GM12878 (cell line): ENCODE data around the gene ADGRB2. TPM values are rescaled to one million over a fixed set of nuclear protein-coding genes. Genes with fewer than 3 reads are reported as not detected.

ENCODE experiments used
- ATAC-seq: fragments of 200-7000 bp; cut with Tn5 transposase; 3 replicates; pipeline ENCODE4 v1.9.1; 2020; ENCODE audit warnings: mild to moderate bottlenecking, moderate library complexity
- BruUV-seq: library from RNA; stranded (reverse); fragments of 400-500 nt; replicated peaks from 2 replicates; lab custom pipeline; 2021; lab: Mats Ljungman, UMichigan
- CTCF ChIA-PET: fragments of 300-600 bp; sonication (Branson Sonifier 250); formaldehyde crosslinking; extraction: SDS; loops from one replicate; lab custom pipeline; 2021; ENCODE audit warnings: inconsistent platforms; lab: Yijun Ruan, JAX
- POLR2A ChIA-PET: fragments of 350-600 bp; formaldehyde crosslinking; extraction: SDS; loops from one replicate; lab custom pipeline; 2021; ENCODE audit warnings: inconsistent platforms; lab: Charles Lee
- RAD21 ChIA-PET: fragments of 300-600 bp; sonication (Branson Sonifier 250); formaldehyde crosslinking; loops from one replicate; lab custom pipeline; 2023; ENCODE audit warnings: antibody characterized with exemption; ENCODE audit not compliant: unreplicated experiment; lab: Charles Lee
- SMC1A ChIA-PET: fragments of 300-600 bp; sonication (Branson Sonifier 250); formaldehyde crosslinking; loops from one replicate; lab custom pipeline; 2023; ENCODE audit not compliant: unreplicated experiment, uncharacterized antibody; lab: Charles Lee
- DNase-seq: peaks from one replicate; pipeline ENCODE4 v3.0.0-alpha.2; 2011; ENCODE audit warnings: low read depth, low spot score
- FAIRE-seq: peaks from 3 replicates; lab custom pipeline; 2011; peaks lifted over from hg19 to GRCh38; lab: Jason Lieb, UNC
- H2AFZ ChIP-seq: 2 replicates; pipeline ENCODE4 v1.6.0; 2011; ENCODE audit warnings: low read depth, low read length, control low read depth; ENCODE audit not compliant: control insufficient read depth
- H3K27ac ChIP-seq: 2 replicates; pipeline ENCODE4 v1.5.1; 2011; ENCODE audit warnings: control low read depth; ENCODE audit not compliant: control insufficient read depth, insufficient read depth
- H3K27me3 ChIP-seq, 2 experiments: replicated peaks in 1 of 2; 2 replicates each; pipeline versions ENCODE4 v1.6.0 to v1.6.1; 2011; ENCODE audit warnings: low read length in 1 of 2; ENCODE audit not compliant: control insufficient read depth in 2 of 2, insufficient read depth in 2 of 2
- H3K36me3 ChIP-seq, 2 experiments: 2 replicates each; pipeline ENCODE4 v1.5.1; 2011; ENCODE audit warnings: low read length in 1 of 2; ENCODE audit not compliant: control insufficient read depth in 2 of 2, insufficient read depth in 2 of 2
- H3K4me1 ChIP-seq: 2 replicates; pipeline ENCODE4 v1.6.1; 2011; ENCODE audit warnings: mild to moderate bottlenecking, low read length, moderate library complexity, mixed read lengths; ENCODE audit not compliant: control insufficient read depth, insufficient read depth
- H3K4me2 ChIP-seq: 2 replicates; pipeline ENCODE4 v1.6.0; 2011; ENCODE audit warnings: control low read depth; ENCODE audit not compliant: control insufficient read depth, insufficient read depth
- H3K4me3 ChIP-seq: fragments of 200-600 bp; sonication (generic); 2 replicates; pipeline ENCODE4 v1.5.1; 2016
- H3K79me2 ChIP-seq: 2 replicates; pipeline ENCODE4 v1.6.0; 2011; ENCODE audit warnings: low read length; ENCODE audit not compliant: control insufficient read depth, insufficient read depth
- H3K9ac ChIP-seq: 2 replicates; pipeline ENCODE4 v1.8.0; 2011; ENCODE audit warnings: low read length, control low read depth, mixed read lengths; ENCODE audit not compliant: control insufficient read depth, insufficient read depth
- H3K9me3 ChIP-seq: replicated peaks from 3 replicates; pipeline ENCODE4 v1.5.1; 2011; ENCODE audit warnings: mild to moderate bottlenecking, low read length; ENCODE audit not compliant: control insufficient read depth, insufficient read depth
- H4K20me1 ChIP-seq: 2 replicates; pipeline ENCODE4 v1.6.0; 2011; ENCODE audit not compliant: control insufficient read depth, insufficient read depth
- CBX3 ChIP-seq: fragments of 200-600 bp; sonication (generic); IDR thresholded peaks from 2 replicates; pipeline ENCODE4 v1.6.1; 2016; ENCODE audit warnings: low read depth, borderline replicate concordance
- CREB1 ChIP-seq: IDR thresholded peaks from 2 replicates; pipeline ENCODE4 v1.6.1; 2012; ENCODE audit warnings: low read depth, mild to moderate bottlenecking, inconsistent platforms
- ETV6 ChIP-seq, 2 experiments: fragments of 450-650 bp in 1 of 2; IDR thresholded peaks in 1 of 2; conservative IDR thresholded peaks in 1 of 2; 2 replicates each; pipeline ENCODE4 v1.6.1; 2014; ENCODE audit warnings: antibody characterized with exemption in 1 of 2, borderline replicate concordance in 1 of 2, low read depth in 1 of 2, mild to moderate bottlenecking in 1 of 2, moderate library complexity in 1 of 2
- IKZF2 ChIP-seq, 2 experiments: fragments of 450-650 bp; IDR thresholded peaks; 2 replicates each; pipeline ENCODE4 v1.6.1; 2017; ENCODE audit warnings: mild to moderate bottlenecking in 2 of 2, moderate library complexity in 2 of 2
- IRF5 ChIP-seq: fragments of 450-650 bp; IDR thresholded peaks from 2 replicates; pipeline ENCODE4 v1.6.1; 2017; ENCODE audit warnings: borderline replicate concordance
- PRDM15 ChIP-seq: fragments of 450-650 bp; formaldehyde crosslinking; IDR thresholded peaks from 2 replicates; pipeline ENCODE4 v1.4.0; 2020; ENCODE audit warnings: mild to moderate bottlenecking, moderate library complexity
- SKIL ChIP-seq: fragments of 450-650 bp; IDR thresholded peaks from 2 replicates; pipeline ENCODE4 v1.6.1; 2017; ENCODE audit warnings: mild to moderate bottlenecking, low read depth, inconsistent platforms; ENCODE audit not compliant: poor library complexity, severe bottlenecking
- TBL1XR1 ChIP-seq: IDR thresholded peaks from 2 replicates; pipeline ENCODE4 v1.6.1; 2012; ENCODE audit warnings: low read depth, low read length, improper control_type of control experiment
- WGBS: methylation state at CpG from one replicate; pipeline ENCODE4 v1.1.6; 2016; ENCODE audit warnings: low lambda C conversion rate; ENCODE audit not compliant: insufficient replicate concordance, insufficient coverage; ENCODE audit errors: missing lambda C conversion rate; 5-methylcytosine and 5-hydroxymethylcytosine counted together
- in situ Hi-C: fragments of 300-500 bp; cut with MboI; formaldehyde crosslinking; loops from 9 replicates; pipeline ENCODE4 v1.14.3; 2018; ENCODE audit warnings: mixed read lengths
- intact Hi-C: fragments of 100-400 bp; cut with micrococcal nuclease; formaldehyde crosslinking; loops from one replicate; pipeline ENCODE4 v1.14.2; 2022; ENCODE audit not compliant: unreplicated experiment
- polyA plus RNA-seq, 11 experiments: library from polyadenylated mRNA; depleted of rRNA in 4 of 11; unstranded in 6 of 11; stranded (reverse) in 5 of 11; fragments of >200 nt; fragmentation: Nextera tagmentation in 4 of 11; fragmentation: Illumina TruSeq in 1 of 11; extraction: Ambion mirVana in 4 of 11; extraction: Trizol in 1 of 11; gene quantifications; 1 replicate in 1 of 11; 2 replicates in 10 of 11; pipeline versions ENCODE4 v1.2.1 to v1.2.3, GENCODE V29; 2011 to 2016; ENCODE audit warnings: inconsistent platforms in 2 of 11, missing spikeins in 2 of 11, low read depth in 1 of 11
- total RNA-seq, 4 experiments: library from RNA; depleted of rRNA in 3 of 4; stranded (reverse); fragments of >200 nt in 3 of 4; fragmentation: Illumina TruSeq in 1 of 4; extraction: Trizol in 1 of 4; gene quantifications; 2 replicates each; pipeline versions ENCODE4 v1.2.1 to v1.2.3, GENCODE V29; 2013 to 2021

ADGRB2 gene
- total and polyA plus RNA-seq, 10 of the 15 experiments (the other 5 are each of a cell fraction or from before 2014, with no cell fraction given): 0.11 to 0.33 (median 0.18) TPM; not detected in 4

- TF ChIP-seq IRF5 (no peak), PRDM15 (no peak), CREB1 (no peak; the same call in 1 of the 2 replicates)
- TF ChIP-seq, all 136 proteins: peak for 35
These were observed 24.1 kb upstream of the ADGRB2 start (continued) for GRCh38 chr1:31788138-31788824.

GRCh38 chr1:31787786-31788137 lies 23.6 kb upstream of the ADGRB2 start:
- FAIRE-seq: no peak
- Histone ChIP-seq H2AFZ (peak overlapping the region; percentile 98), H4K20me1 (no peaks in the 10 kb centered on the region), H3K36me3 (no peaks in the 10 kb centered on the region), H3K4me1 (peaks cover 19% of the 10 kb centered on the region), H3K4me3 (peak overlapping the region; percentile 79; the same call in 1 of the 2 replicates), H3K4me2 (peak overlapping the region; percentile 98), H3K79me2 (no peaks in the 10 kb centered on the region), H3K9me3 (no peaks in the 10 kb centered on the region), H3K27me3 (no peaks in the 10 kb centered on the region), H3K9ac (no peak overlapping the region), H3K27ac (no peak overlapping the region)
- ChIA-PET RAD21 (interaction anchor here (0.9 to 3.2 kb wide), 13 partner anchors 28 to 285 kb away, joined by 3 to 62 read pairs (median 11); partner anchors contain the start of genes COL16A1, PEF1, SPOCD1 and TMEM39B), SMC1A (interaction anchor here (0.9 to 3.7 kb wide), 9 partner anchors 19 to 222 kb away, joined by 3 to 38 read pairs (median 4); partner anchors contain the start of gene COL16A1), POLR2A (no interaction called here), CTCF (interaction anchor here (1.1 to 5.4 kb wide), 17 partner anchors 7 to 326 kb away, joined by 3 to 90 read pairs (median 9); partner anchors contain the start of genes COL16A1 and PEF1)
- in situ Hi-C loops (no loop called here), intact Hi-C loops (loop anchor here (2.0 kb wide), 1 partner anchor 223 kb away; no protein-coding TSS in a partner anchor)
- ATAC-seq: no peak
- TSS peak; percentile 90 for BruUV-seq
- DNase-seq: no peak
- TF ChIP-seq TBL1XR1: no peak
- peak in 1 of 2 experiments; percentile 13; a peak in 1 of 4 replicates for TF ChIP-seq IKZF2 (IDR thresholded peaks at IDR 0.05)
- no peak for TF ChIP-seq ETV6 (conservative IDR thresholded peaks at IDR 0.05 in 1 of 2, IDR thresholded peaks at IDR 0.05 in 1 of 2; ENCODE audit: borderline replicate concordance in 1 of 2, low read depth in 1 of 2)
- TF ChIP-seq SKIL: no peak
- no peak for TF ChIP-seq CBX3
- 62% methylated on average over 1 of the region's 1 CpG for WGBS
